HG02970 (cell line): ENCODE measurements around the gene CHM.
"Not testable (repeated sequence)": the region's sequence is repeated elsewhere in the genome, so short reads cannot be mapped to it uniquely, and the experiment has no call there.

Experiments
- ATAC-seq: cut with Tn5 transposase; IDR thresholded peaks from one replicate; pipeline ENCODE4 v1.9.1; 2021; ENCODE audit warnings: mild to moderate bottlenecking, moderate library complexity, moderate number of reproducible peaks; ENCODE audit not compliant: unreplicated experiment, low FRiP score

The CHM gene

DNA sequence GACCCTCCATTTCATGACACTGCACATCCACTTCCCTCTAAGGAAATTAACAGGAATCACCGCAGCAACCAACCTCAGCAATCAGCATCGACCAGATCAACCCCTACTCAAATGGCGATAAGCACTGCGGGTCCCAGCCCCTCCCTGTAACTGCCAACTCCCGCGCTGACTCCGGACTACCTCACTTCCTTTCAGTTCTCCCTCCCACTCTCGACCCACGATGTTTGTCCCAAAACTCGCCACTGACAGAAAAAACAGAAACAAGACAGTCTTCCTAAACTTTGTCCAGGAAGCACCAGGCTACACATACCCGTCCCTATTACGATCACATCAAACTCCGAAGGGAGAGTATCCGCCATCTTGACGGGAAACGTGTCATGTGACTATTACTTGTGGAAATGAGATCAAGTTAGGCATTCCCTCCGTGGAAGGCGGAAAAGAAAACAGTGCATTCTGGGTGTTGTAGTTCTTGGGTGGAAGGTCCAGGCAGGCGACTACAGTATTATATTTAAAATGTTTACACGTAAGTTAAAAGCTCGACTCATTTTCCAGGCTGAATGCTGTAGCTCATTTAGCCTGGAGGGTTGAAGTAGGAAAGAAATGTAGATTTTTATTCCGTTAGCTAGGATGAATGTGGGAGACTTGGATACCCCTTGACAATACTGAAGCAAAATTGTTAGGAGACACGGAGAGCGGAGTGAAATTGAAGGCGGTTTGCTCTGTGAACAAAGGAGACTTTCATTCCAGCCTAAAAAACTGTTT is at the start of gene CHM:
TSS of gene CHM (minus strand) at position 385 of the 762 bp plus-strand sequence. CDS start at position 359, 26 bp downstream.
- peak; percentile 99 for ATAC-seq

GRCh38 chrX:86078650-86079049 is 31.3 kb upstream of the CHM start:
- ATAC-seq, result no peak

DNA sequence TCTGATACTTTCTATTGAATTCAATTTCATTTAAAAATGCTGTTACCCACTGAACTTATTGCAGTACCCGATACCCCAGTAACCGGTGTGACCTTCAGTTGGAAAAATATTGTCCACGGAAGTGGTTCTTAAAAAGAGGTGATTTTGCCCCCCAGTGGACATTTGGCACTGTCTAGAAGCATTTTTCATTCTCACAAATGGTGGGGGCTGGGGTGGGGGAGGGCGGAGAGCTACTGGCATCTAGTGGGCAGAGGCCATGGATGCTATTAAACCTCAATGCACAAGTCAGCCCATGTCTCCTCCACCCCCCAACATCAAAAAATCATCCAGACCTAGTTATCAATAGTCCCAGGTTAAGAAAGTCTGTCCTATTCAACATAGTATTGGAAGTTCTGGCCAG is 19.6 kb upstream of the CHM start:
- ATAC-seq, result no peak

DNA sequence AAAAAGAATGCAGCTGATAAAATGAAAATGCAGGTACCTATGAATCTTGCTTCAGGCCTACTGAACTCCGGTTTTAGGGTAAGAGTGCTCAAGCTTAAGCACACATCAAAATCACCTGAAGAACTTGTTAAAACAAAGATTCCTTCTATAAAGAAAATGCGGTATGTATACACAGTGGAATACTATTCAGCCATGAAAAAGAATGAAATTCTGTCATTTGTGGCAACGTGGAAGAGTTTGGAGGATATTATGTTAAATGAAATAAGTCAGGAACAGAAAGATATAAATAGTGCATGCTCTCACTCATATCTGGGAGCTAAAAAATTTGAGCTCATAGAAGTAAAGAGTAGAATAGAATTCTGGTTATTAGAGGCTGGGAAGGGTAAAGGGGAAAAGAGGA is 14.0 kb upstream of the CHM start:
- no peak for ATAC-seq

- ATAC-seq, result no peak
Observed at GRCh38 chrX:86051741-86052140, 4.4 kb upstream of the CHM start.

DNA sequence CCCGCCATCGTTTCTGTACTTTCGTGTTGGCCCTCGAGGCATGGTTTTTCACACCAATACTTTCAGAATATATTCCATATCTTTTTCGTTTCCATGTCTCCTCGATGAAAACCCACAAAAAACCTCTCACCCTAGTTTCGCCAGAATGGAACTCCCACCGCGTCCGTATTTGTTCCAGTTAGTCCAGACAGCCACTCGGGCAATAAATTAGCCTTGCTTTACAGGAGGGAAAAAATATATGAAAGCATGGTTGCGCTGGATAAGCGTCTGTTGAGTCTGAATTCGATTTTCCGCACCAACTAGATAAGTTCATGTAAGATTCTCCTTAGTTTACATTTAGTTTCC is 550 bp upstream of the CHM start:
- no peak for ATAC-seq

DNA sequence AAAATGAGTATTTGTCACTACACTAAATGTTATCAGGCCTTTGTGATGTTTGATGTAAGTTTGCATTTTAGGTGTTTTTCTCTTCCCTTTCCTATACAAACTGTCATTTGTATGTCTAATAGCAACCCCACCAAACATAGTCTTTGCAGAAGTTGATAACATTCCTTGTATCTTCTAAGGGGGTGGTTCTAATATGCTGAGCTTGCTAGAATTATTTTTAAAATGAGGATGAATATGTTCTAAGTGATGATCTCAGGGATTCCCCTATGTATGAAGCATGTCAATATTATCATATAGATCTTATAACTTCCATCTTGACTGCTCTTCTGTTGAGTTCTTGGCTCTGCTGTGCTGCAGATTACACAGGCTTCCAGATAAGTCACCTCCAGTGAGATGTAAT is 3.1 kb downstream of the CHM start:
- ATAC-seq, result no peak

DNA sequence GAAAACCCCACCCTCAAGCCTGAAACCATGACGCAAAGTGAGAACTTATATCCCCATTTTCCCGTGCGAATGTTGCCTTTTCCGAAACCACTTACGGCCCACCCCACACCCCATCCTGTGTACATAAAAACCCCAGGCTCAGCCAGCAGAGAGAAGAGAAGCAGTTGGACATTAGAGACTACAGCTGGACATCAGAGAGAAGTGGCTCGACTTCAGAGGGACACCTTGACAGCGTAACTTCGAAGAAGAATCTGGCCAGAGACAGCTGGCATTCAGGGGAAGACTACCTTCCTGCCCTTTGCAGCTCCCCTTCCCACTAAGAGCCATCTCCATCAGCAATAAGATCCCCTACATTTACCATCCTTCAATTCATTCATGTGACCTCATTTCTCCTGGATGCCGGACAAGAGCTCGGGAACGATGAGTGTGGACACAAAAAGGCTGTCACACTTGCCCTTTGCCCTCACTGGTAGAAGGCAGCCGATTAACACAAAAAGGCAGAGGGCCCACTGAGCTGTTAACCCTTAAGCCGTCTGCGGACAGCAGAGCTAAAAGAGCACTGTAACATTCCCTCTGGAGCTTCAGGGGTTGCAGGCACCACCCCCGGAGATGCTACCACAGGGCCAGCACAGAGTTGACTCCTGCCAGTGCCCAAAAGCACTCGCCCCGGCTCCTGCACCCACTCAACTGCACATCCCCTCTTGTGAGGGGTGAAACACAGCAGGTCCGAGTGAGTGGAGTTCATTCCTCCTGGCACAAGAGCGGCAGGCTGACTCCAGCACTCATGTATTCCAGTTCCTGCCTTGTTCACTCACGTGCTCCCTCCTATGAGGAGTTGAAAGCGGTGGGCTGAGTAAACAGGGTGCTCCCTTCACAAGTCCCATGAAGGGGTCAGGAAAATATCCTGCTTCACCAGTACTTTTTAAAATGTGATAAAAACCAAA is 7.5 kb downstream of the CHM start:
- ATAC-seq, result no peak

GRCh38 chrX:86033385-86033784 is 14.0 kb downstream of the CHM start:
- ATAC-seq, result no peak

DNA sequence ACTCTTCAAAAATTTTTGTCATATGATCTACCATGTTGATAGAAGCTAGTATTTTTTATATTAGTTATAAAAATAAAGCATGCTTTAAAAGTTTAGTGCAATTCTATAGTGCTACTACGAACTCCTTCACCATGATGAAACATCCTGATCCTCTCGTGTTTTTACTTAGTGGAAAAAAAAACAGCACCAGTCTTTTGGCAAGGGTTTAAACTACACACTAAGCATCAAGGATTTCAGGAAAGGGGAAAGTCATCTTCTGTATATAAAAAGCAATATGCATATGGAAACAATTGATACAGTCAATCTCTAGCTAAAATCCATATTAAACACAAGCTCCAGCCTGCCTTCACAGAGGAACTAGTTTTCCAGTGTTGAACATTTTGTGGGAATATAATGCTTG is 18.7 kb downstream of the CHM start:
- no peak for ATAC-seq

GRCh38 chrX:86023811-86024210 is 23.5 kb downstream of the CHM start:
- no peak for ATAC-seq

GRCh38 chrX:86021652-86022289 is 25.6 kb downstream of the CHM start:
- ATAC-seq, result no peak

- ATAC-seq, result no peak
Observed at GRCh38 chrX:86016139-86016538, 31.2 kb downstream of the CHM start.

- not testable (repeated sequence) for ATAC-seq
Observed at GRCh38 chrX:86014959-86015358, 32.4 kb downstream of the CHM start.

DNA sequence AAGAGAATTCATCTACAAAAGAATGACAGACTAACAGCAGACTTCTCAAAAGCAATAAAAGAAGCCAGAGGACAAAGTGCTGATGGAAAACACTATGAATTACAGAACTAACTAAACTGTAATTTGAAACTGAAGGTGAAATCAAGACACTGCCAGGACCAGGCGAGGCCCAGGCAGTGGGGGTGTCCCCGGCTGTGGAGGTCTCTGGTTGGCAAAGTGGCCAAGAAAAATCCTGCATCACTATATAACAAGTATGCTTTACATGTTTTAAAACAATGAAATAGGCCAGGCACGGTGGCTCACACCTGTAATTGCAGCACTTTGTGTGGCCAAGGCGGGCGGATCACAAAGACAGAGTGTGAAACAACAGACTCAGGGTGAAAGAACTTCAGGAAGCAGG is 32.9 kb downstream of the CHM start:
- ATAC-seq, result no peak

GRCh38 chrX:86013792-86014191 is 33.6 kb downstream of the CHM start:
- no peak for ATAC-seq

DNA sequence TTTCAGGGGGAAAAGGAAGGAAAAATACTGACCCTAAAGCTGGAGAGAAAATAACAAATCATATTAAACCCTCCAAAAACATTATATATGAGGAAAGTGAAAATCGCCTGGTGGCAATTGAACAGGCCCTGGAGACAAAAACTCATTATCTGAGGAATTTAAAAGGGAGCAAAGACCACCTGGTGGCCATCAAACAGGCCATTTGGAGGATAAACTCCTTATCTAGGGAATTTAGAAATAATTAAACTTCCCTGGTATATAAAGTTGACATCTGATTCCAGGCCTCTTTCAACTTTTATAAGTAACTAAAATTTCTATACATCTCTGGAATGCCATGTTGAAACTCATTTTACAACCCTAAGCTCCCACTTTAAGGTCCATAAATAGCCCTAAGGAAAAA is 35.2 kb downstream of the CHM start:
- no peak for ATAC-seq

- not testable (repeated sequence) for ATAC-seq
Observed at GRCh38 chrX:86009803-86010202, 37.6 kb downstream of the CHM start.

DNA sequence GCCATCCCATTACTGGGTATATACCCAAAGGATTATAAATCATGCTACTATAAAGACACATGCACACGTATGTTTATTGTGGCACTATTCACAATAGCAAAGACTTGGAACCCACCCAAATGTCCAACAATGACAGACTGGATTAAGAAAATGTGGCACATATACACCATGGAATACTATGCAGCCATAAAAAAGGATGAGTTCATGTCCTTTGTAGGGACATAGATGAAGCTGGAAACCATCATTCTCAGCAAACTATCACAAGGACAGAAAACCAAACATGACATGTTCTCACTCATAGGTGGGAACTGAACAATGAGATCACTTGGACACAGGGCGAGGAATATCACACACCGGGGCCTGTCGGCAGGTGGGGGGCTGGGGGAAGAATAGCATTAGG is 39.5 kb downstream of the CHM start:
- not testable (repeated sequence) for ATAC-seq

DNA sequence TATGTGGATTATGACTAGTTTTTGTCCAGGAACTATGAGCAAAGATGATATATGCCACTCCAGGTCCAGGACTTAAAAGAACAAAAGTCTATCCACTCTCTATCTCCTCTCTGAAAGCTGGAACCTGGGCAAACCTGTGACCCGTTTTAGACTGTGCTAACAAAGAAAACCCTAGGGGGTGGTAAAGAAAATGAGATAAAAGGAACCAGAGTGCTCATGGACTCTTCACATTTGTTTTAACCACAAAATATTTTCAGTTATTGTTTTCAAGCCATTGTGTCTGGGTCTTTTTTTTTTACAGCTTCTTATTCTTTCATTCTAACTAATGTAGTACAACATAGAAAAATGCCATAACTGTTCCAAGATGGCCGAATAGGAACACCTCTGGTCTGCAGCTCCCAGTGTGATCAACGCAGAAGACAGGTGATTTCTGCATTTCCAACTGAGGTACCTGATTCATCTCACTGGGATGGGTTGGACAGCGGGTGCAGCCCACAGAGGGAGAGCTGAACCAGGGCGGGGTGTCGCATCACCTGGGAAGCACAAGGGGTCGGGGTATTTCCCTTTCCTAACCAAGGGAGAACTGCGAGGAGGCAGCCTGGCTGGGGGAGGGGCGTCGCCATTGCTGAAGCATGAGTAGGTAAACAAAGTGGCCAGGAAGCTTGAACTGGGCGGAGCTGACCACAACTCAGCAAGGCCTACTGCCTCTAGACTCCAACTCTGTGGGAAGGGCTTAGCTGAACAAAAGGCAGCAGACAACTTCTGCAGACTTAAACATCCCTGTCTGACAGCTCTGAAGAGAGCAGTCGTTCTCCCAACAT is 45.1 kb downstream of the CHM start:
- no peak for ATAC-seq
